ENCODE measurements around the gene IPO11.
A peak's percentile ranks its signal among the peaks of the same experiment; 100 is the strongest.

Gene IPO11

DNA sequence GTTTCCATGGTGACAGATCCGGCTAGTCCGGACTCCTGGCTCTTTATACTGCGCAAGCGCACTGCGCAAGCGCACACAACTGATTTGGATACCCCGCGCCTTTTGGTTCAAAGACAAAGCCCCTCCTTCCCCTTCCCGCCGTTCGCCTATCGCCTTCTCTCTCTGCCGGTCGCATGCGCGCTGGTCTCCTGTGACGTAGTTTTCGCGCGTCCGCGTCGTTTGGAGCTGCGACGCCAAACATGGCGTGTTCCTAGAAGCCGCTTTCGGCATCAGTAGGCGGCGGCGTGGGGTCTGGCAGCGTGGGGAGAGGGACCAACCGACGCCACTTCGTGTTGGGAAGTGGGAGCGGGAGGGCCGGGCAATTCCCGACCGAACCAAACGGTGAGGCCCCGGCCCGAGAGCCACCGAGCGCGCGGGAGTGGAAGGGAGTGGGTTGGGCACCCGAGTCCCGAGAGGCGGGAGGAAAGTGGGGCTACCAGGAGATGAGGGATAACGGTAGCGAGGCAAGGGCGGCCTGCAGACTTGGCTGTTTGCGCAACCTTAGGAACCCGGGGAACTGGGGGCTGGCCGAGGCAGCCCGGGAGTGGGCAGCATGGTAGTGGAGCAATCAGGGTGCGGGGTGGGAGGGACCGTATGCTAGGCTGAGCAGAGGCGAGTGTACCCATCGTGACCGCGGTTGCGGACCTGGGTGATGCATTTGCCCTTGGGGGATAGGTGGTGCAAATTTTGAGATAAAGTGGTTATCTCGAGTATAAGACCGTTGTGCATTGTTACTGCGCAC, at the start of gene IPO11:
Gene IPO11 (plus strand): TSS at position 215 of the 781 bp plus-strand sequence. CDS start 24,517 bp downstream, outside the sequence.
- DNase-seq = peak; percentile 99

GRCh38 chr5:62369039-62369438, 43.5 kb upstream of the IPO11 start:
- no peak for DNase-seq

- DNase-seq = no peak
Measured at GRCh38 chr5:62371409-62371808, 41.2 kb upstream of the IPO11 start.

- DNase-seq = no peak
Measured at GRCh38 chr5:62372600-62372999, 40.0 kb upstream of the IPO11 start.

DNA sequence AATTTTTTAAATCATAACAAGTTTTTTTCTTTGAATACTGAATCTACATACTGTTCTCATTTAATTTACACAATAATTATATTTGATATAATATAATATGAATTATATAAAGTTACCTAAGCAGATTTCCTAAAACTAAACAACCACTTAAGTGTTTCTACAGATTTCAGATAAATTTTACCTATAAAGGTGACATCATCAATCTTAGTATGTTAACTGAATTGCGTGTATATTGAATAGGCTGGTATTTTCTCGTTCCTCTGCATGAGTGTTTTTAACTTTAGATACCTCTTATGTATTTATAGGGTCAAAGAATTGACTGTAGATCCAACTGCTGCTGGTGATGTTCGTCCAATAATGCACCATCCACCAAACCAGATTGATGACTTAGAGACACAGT, 39.2 kb upstream of the IPO11 start:
- no peak for DNase-seq

GRCh38 chr5:62374090-62374489, 38.5 kb upstream of the IPO11 start:
- DNase-seq = no peak

- DNase-seq = no peak
Measured at GRCh38 chr5:62375627-62376026, 36.9 kb upstream of the IPO11 start.

DNA sequence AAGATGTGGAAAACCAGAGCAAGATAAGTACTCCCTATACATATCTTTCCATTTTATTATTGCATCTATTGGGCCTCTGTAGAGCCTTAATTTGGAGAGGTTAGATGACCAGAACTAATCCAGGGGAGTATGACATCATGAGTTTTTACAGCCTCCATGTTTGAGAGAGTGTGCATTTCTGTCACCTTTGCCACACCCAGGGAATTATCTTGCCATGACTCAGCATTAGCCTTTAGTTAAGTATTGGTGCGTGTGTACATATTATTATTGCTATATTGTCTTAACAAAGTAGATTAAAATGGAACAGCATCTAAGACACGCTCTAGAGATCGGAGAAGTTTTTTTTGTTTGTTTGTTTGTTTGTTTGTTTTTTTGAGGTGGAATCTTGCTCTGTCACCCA, 36.5 kb upstream of the IPO11 start:
- no peak for DNase-seq

GRCh38 chr5:62385131-62385530, 27.4 kb upstream of the IPO11 start:
- no peak for DNase-seq

DNA sequence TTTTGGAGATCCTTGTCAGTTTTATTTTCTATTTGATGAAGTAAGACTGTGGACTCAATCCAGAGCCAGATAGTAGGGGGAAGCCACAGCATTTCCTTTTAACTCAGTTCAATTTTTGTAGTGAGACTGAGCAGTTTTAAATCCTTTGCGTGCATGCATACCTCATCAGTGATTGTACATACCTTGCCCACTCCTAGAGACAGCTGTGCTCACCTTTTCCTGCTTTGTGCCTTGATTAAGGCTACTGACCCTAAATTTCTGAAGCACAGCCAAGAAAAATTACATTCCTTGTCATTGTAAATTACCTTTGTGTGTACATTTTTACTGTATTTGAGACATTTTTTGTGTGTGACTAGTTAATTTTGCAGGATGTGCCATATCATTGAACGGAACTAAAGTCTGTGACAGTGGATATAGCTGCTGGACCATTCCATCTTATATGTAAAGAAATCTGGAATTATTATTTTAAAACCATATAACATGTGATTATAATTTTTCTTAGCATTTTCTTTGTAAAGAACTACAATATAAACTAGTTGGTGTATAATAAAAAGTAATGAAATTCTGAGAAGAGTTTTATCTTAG, 26.7 kb upstream of the IPO11 start:
- no peak for DNase-seq

DNA sequence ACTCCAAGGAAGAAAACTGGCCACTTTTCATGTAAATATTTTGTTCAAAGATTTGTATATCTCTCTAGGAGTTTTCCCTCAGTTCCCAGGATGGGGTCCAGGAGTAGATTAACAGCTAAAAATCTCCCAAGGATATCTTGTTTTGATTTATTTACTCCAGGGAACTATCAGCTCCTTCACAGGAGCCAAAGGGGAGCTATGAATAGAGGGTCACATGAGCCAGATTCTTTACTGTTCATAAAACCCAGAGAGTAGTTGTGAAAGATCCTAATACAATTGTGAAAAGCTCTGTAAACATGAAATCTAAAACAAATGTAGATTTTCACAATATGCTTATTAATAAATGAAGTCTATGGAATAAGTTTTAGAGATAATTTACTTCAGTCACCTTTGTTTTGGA, 25.7 kb upstream of the IPO11 start:
- no peak for DNase-seq

DNA sequence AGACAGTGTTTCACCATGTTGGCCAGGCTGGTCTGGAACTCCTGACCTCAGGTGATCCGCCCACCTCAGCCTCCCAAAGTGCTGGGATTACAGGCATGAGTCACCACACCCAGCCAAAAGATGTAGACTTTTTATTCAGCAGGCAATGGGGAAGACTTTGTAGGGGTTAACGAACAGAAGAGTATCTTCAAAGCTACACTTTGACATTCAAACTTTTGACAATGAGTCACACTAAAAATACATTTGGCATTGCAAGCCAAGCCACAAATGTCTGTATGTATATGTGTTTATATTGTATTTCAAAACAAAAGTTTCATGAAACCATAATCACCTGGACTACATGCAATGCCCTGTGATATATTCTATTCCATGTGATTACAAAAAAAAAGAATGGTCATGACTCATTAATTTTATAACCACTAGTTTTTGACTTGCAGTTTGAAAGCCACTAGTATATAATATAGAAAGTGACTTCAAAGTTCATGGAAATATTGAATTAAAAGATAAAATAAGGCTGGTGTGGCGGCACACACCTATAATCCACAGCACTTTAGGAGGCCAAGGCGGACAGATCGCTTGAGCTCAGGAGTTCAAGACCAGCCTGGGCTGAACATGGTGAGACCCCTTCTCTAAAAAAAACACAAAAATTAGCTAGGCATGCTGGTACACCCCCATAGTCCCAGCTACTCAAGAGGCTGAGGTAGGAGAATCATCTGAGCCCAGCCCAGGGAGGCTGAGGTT, 17.2 kb upstream of the IPO11 start:
- DNase-seq = peak; percentile 35

GRCh38 chr5:62403411-62404250, 8.9 kb upstream of the IPO11 start, which contains the start of gene DIMT1:
TSS of gene DIMT1 (minus strand) at chr5:62403905. CDS start at chr5:62403772, 133 bp downstream.
- peak; percentile 96 for DNase-seq

DNA sequence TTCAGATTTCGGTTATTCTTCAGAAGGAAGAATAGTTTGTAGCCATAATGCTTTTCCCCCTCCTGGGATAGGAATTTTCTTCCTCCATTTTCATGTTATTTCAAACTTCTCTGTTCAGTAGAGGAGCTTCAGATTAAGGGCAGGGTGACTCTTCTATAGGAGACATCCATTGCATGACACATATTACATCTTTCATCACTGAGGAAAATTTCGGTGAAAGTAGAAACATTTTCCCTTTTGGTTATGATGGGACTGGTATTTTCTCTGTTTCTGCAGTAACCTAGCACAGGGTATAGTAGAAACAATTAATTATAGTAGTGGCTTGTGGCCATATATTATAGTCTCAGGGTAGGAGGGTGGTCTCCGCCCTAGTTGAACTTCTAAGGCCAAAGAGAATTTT, 1.1 kb downstream of the IPO11 start:
- no peak for DNase-seq

DNA sequence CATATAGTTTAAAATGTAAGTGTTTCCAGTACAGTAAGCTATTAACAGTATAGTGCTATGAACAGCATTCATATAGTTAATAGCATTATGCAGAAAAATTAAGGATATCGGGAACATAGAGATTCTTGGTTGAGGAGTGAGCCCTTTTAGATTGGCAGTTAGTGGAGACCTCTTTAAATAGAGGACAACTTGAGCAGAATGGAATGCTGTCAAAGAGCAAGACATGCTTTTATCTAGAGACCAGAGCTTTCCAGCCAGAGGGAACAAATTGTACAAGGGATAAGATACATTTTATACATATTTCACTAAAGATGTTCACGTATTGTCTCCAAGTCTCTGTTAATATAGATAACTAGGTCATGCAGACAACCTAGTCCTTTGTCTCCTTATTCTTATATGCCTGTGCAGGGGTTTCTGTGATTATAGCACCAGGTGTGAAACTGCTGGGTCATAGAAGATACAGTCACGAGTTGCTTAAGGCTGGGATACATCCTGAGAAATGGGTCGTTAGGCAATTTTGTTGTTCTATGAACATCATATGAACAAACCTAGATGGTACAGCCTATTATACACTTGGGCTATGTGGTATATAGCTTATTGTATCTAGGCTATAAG, 6.0 kb downstream of the IPO11 start:
- DNase-seq = no peak

- DNase-seq = no peak
Measured at GRCh38 chr5:62419609-62420008, 7.0 kb downstream of the IPO11 start.

GRCh38 chr5:62421414-62421813, 8.9 kb downstream of the IPO11 start:
- DNase-seq = no peak

- no peak for DNase-seq
Measured at GRCh38 chr5:62424763-62425162, 12.2 kb downstream of the IPO11 start.

GRCh38 chr5:62431735-62432620, 19.4 kb downstream of the IPO11 start:
- DNase-seq = no peak

- DNase-seq = no peak
Measured at GRCh38 chr5:62432621-62433064, 20.1 kb downstream of the IPO11 start.

DNA sequence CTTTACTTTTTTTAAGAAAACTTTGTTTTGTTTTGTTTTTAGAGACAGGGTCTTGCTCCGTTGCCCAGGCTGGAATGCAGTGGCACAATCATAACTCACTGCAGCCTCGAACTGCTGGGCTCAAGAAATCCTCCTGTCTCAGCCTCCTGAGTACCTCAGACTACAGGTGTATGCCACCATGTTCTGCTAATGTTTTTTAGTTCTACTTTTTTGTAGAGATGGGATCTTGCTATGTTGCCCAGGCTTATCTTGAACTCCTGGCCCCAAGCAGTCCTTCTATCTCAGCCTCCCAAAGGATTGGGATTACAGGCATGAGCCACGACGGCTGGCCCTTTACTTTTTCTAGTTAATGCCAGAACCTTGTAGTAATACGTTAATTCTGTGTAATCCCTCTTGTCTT, 36.0 kb downstream of the IPO11 start:
- no peak for DNase-seq
